PFSK-1 (cell line): Measurements from ENCODE around the gene TLR6.

Experiments
- POLR2AphosphoS5 ChIP-seq: IDR thresholded peaks from 2 replicates; pipeline ENCODE4 v1.6.1; 2012; ENCODE audit warnings: low read depth, mild to moderate bottlenecking, control low read depth, low read length, moderate library complexity
- REST ChIP-seq, 2 experiments: IDR thresholded peaks; 2 replicates each; pipeline versions ENCODE4 v1.6.1 to v1.8.0; 2011 to 2012; ENCODE audit warnings: low read depth in 2 of 2, low read length in 2 of 2, control low read depth in 1 of 2, inconsistent platforms in 1 of 2, mild to moderate bottlenecking in 1 of 2, moderate library complexity in 1 of 2; ENCODE audit not compliant: insufficient read depth in 1 of 2

GRCh38 chr4:38785041-38785790 is 71.4 kb downstream of the TLR6 start:
- TF ChIP-seq POLR2AphosphoS5 (no peak), REST (IDR thresholded peaks at IDR 0.05; ENCODE audit: insufficient read depth in 1 of 2, low read depth in 2 of 2, low read length in 2 of 2) (no peak)
